Breast epithelium (tissue), 3 donors: ENCODE measurements around the gene LDLRAD3.

Source experiments
- POLR2A ChIP-seq: fragments of 450-650 bp; IDR thresholded peaks from one replicate; pipeline ENCODE4 v1.6.1; 2016; ENCODE audit warnings: antibody characterized with exemption, mild to moderate bottlenecking, moderate library complexity
- POLR2AphosphoS5 ChIP-seq, 3 donors: sonication (generic); formaldehyde crosslinking; IDR thresholded peaks; one replicate each; pipeline ENCODE4 v1.6.1; 2017; ENCODE audit warnings: antibody characterized with exemption in 3 of 3
- TF ChIP-seq, protein P1 (sequence below), 3 donors: fragments of 450-650 bp; IDR thresholded peaks; one replicate each; pipeline ENCODE4 v1.5.1; 2016 to 2017; ENCODE audit warnings: antibody characterized with exemption in 3 of 3, mild to moderate bottlenecking in 3 of 3, moderate library complexity in 3 of 3

DNA sequence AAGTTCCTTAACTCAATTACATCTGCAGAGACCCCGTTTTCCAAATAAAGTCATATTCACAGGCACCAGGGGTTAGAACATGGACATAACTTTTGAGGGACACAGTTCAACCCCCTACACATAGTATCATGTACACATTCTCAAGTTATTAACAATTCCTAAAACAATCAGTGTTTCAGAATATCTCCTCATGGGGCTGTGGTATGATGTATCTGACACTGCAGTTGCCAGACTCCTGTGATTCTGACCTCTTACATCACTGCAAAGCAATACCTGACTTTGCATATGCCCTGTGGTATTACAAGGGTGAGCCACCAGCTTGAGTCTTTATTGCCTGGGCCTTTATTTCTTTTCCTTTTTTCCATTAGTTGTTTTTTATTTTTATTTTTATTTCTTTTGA, 203.6 kb downstream of the LDLRAD3 start:
- TF ChIP-seq, protein P1, sequence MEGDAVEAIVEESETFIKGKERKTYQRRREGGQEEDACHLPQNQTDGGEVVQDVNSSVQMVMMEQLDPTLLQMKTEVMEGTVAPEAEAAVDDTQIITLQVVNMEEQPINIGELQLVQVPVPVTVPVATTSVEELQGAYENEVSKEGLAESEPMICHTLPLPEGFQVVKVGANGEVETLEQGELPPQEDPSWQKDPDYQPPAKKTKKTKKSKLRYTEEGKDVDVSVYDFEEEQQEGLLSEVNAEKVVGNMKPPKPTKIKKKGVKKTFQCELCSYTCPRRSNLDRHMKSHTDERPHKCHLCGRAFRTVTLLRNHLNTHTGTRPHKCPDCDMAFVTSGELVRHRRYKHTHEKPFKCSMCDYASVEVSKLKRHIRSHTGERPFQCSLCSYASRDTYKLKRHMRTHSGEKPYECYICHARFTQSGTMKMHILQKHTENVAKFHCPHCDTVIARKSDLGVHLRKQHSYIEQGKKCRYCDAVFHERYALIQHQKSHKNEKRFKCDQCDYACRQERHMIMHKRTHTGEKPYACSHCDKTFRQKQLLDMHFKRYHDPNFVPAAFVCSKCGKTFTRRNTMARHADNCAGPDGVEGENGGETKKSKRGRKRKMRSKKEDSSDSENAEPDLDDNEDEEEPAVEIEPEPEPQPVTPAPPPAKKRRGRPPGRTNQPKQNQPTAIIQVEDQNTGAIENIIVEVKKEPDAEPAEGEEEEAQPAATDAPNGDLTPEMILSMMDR (IDR thresholded peaks at IDR 0.05) = no peak
- TF ChIP-seq POLR2A (no peak), POLR2AphosphoS5 (IDR thresholded peaks at IDR 0.05) (no peak)
